NCI-H345 treated with DMSO at 0.1 percent for 48 hours (cell line): ENCODE measurements around the gene KRTAP10-5.
"Not testable (repeated sequence)": the region's sequence is repeated elsewhere in the genome, so short reads cannot be mapped to it uniquely, and the experiment has no call there.

ENCODE experiments used
- DNase-seq: peaks from one replicate; lab custom pipeline; 2025; ENCODE audit not compliant: unreplicated experiment; lab: John Stamatoyannopoulos, UW

The KRTAP10-5 gene

DNA sequence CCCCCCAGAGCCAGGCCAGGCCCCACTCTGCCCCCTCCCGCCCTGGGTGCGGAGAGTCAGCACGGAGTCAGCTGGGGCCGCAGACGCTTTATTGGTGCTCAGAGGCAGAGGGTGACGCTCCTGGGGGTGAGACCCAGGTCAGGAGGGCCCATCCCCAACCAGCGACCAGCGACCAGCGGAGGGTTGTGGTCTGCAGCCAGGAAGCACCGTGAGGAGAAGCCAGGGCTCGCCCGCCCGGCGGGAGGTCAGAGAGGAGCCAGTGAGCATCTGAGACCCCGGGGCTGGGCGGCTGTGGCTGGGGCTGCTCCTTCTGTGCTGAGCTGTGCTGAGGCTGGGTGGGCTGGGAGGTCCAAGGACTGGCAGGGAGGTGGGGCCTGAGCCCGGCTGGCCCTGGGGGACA is 30.1 kb downstream of the KRTAP10-5 start:
- DNase-seq = not testable (repeated sequence)

DNA sequence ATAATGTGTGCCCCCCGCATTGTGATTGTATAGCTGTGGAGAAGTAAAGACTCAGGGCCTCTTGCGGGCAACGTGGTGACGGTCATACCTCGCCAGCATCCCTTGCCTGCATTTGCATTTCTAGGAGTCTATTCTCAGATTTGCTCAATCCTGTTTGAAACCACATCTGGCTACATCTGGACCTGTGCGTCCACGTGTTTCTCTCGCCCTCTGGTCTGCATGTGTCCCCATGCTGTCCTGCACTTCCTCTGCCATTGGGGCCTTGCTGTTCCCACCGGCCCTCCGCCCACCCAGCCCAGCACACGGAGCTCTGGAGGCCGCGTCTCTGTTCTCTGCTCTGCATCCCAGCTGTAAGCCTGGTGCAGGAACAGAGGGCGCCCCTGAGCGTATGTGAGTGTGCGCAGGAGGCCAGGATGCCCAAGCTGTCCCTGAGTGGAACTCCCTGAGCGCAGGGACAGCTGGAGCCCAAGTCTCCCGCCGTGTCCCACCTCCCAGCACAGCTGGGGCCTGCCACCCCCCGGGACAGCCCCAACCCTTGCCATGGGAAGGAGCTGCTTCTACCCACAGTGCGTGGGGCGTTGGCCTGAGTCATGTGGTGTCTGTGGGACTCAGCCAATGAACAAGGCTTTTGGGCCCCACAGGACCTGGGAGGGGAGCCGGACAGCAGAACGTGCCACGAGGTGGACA is 30.7 kb downstream of the KRTAP10-5 start:
- DNase-seq = no peak

DNA sequence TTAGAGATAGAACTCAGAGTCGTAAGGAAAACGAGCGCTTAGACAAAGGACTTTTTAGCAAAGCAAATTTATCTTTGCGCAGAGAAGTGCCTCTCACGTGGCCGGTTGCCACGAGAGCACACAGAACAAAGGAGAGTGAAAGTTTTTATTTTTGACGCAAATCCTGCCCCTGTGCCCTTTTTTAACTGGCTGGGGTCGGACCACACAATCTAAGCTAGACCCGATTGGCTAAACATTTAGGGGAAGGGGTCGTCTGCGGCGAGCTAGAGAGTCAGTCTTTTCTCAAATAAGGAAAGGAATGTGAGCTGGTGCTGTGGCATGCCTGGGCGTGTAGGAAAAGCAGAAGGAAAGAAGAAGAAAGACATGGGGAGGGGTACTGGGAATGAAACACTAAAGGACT is 31.5 kb downstream of the KRTAP10-5 start:
- DNase-seq = no peak

DNA sequence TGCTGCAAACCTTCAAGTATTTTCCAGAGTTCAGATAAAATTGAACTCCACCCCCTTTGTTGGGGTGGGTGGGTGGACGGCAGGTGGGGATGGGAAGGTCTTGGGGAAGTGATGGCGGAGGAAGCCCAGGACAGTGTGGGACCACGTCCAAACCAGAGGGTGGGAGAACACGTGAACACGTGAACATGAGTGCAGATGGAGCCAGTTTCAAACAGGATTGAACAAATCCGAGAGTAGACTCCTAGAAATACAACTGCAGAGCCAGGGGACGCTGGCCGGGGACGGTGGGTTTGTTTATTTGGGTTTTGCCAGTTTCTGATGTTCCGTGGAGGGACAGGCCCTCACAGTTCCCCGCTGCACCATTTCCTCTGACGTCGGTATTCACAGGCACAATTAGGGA is 32.0 kb downstream of the KRTAP10-5 start:
- no peak for DNase-seq

DNA sequence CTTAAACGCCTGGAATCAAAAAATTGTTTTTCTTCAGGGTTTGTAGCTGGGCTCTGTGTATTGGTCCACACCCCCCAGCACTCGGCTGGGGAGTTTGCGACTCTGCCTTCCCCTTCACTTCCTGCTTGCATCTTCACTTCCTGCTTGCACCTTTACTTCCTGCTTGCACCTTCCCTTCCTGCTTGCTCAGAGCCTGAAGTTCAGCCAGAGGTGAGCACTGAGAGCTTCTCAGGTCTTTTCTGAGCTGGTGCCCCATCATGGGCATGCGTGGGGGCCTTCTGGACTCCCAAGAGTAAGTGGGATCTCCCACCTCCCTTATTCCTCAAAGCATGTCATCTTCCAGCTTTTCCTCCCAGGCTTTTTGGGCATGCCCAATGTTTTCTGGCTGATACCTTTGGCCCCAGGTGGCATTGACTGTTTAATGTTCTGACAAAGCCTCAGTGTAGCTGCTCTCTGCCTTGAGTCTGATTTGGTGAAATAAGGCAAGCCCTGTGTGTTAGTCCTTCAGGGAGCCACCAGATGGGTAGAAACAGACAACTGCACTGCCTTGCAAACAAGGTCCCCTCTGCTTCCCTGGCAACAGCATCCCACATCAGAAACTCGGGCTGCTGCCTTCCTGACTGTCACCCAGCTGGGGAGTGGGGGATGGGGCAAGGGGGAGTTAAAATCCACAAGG is 32.6 kb downstream of the KRTAP10-5 start:
- no peak for DNase-seq

DNA sequence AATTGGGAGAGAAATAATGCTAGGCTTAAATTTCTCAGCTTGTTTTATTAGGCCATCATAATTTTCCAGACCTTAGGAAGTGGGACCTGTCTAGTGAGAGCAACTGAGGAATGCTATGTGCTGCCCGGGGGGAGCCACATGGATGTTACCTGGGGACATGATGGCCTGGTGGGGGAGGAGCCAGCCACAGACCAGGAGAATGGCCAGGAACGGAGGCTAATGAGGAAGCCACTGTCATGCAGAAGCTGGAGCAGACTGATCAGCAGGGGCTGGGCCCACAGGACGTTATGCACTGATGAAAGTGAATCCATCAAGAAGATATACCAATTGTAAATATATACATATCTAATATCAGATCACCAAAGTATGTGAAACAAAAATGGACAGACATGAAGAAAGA is 35.8 kb downstream of the KRTAP10-5 start:
- no peak for DNase-seq

DNA sequence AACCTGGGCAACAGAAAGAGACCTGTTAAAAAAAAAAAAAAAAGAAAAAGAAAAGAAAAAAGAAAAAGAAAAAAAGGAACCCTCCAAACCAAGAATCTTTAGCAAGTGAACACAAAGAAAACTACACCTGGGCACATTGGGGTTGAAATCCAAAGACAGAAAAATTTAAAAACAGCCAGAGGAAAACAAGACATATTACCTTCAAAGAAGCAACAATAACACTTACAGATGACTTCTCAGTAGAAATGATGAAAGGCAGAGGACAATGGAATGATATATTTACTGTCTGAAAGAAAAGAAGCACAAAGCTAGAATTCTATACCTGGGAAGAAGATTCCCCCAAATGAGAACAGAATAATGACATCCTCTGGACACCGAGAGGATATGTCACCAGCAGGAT is 37.7 kb downstream of the KRTAP10-5 start:
- no peak for DNase-seq

DNA sequence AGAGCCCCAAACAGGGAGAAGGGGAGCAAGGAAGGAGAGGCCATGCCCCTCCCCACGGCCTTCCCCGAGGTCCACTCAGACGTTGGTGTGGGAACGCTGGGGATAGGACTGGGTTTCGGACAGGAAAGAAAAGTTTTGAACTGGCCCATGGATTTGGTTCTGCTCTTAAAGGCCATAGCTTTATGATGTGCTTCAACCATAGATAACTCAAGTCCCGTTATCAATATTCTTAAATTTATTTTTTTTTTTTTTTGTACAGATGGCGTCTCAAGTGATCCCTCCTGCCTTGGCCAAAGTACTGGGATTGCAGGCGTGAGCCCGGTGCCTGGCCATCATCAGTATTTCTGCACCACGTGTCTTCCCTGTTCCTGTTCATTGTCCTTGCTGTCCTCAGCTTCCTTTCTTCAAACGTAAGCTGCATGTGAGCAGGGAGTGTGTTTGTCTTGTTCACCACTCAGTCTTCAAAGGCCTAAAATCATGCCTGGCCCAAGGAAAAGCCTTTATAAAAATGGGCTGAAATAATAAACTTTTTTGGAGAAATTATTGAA is 39.6 kb downstream of the KRTAP10-5 start:
- DNase-seq = no peak

DNA sequence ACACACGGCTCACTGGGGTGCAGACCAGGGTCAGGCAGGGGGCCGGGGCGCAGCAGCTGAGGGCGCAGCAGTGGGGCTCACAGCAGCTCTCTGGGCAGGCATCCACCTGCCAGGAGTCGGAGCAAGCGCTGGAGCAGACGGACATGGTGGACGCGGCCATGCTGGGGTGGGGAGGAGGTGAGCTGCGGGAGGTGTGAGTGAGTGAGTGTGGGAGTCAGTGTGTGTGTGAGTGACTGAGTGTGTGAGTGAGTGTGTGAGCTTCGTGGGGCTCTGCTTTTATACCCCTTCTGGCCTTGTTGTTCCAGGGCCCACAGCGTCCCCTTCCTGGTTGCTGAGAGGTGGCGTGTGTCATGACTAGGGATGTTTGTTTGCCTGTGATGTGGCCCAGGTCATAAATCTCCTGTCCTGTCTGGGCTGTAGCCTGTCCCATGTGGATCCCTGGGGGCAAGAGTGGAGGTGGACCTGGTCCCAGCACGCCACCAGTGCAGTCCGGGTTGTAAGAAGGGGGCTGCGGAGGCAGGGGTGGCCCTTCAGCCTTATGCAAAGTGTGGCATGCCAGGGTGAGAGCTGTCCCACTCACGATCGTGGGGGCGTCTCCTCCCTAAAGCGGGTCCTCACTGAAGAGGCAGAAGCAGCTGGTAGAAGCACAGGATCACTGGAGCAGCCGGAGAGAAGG is 40.3 kb downstream of the KRTAP10-5 start, which contains the start of gene KRTAP10-1:
KRTAP10-1 (minus strand) TSS at position 205 of the 676 bp plus-strand sequence; CDS start at position 160, 45 bp downstream.
- no peak for DNase-seq

DNA sequence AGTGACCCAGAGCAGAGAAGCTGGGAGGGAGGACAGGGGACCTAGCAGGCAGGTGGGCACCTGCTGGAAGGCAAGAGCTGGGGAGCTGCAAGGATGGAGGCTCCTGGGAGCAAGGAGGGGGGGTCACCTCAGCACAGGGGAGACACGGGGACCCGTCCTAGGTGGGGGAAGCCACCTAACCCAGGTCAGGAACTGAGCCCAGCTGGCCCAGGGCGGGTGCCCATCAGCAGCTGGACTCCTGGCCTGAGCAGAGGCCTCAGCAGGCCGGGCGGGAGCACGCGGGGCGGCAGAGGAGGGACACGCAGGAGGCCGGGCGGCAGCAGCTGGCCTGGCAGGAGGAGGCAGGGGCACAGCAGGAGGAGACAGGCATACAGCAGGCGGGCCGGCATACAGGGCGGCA is 41.4 kb downstream of the KRTAP10-5 start:
- DNase-seq = no peak

DNA sequence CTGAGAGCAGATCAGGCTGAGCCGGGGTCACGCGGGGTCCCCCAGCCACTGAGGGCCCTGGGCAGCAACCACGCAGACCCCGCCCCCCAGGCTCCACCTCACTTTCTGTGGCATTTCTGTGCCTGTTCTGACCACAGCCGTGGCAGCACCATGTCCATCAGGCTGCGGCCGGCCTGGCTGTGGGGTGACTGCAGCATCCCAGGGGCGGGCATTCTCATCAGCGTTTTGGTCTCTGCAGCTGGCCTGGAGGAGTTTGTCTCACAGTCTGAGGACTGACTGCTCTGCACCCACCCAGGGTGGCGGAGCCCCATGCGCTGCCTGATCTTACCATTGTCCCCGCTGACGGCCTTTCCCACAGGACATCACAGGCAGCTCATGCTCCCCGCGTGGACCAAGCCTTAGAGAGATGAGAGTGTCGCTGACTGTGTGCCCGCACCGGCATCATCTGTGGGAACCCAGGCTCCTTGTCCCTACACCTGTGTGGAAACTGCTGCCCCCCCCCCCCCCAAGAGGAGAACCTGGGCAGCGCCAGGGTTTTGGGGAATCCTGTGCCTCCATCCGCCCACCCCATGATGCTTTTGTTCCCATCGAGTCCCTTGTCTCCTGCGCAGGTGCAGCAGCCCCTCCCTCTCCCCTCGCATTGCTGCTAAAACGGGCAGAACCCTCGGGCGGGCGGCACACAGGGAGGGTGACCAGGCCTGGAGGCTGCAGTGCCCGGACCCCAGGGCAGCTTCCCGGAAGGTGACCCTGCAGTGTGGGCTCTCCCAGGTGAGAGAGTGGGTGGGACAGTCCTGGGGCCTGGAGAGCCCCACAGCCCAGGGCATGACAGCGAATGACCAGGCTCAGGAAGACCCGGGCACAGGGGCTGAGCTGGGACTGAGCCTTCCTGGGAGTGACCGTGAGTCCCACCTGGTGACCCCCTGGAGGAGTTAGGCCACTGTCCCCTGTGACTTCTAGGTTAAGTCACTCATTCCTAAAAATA is 42.2 kb downstream of the KRTAP10-5 start:
- no peak for DNase-seq

DNA sequence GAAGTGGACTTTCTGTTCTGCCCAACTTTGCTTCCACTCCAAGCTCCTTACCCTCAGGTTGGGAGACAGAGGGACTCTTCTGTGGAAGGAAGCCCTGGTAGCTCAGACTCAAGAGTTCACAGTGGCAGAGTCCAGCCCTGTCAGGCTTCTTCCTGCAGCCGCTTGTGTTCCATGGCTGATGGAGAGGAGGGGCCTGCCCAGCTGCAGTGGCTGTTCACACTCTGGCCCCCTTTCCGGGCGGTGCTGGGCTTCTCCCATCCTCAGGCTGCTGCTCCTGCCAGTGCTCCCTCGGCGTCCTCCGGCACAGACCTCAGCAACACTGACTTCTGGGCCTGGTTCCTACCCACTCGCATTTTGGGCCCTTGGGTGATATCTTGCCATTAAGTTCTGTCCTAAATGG is 44.4 kb downstream of the KRTAP10-5 start:
- no peak for DNase-seq

DNA sequence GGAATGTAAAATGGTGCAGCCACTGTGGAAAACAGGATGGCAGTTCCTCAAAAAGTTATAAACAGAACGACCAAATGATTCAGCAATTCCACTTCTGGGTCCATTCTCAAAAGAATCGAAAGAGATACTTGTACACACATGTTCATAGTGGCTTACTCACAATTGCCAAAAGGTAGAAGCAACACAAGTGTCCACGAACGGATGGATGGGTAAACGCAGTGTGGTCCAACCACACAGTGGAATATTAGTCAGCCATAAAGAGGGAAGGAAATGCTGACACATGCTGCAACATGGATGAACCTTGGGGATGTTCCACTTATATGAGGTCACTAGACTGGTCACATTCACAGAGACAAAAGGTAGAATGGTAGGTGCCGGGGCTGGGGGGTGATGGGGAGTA is 45.7 kb downstream of the KRTAP10-5 start:
- DNase-seq = no peak

DNA sequence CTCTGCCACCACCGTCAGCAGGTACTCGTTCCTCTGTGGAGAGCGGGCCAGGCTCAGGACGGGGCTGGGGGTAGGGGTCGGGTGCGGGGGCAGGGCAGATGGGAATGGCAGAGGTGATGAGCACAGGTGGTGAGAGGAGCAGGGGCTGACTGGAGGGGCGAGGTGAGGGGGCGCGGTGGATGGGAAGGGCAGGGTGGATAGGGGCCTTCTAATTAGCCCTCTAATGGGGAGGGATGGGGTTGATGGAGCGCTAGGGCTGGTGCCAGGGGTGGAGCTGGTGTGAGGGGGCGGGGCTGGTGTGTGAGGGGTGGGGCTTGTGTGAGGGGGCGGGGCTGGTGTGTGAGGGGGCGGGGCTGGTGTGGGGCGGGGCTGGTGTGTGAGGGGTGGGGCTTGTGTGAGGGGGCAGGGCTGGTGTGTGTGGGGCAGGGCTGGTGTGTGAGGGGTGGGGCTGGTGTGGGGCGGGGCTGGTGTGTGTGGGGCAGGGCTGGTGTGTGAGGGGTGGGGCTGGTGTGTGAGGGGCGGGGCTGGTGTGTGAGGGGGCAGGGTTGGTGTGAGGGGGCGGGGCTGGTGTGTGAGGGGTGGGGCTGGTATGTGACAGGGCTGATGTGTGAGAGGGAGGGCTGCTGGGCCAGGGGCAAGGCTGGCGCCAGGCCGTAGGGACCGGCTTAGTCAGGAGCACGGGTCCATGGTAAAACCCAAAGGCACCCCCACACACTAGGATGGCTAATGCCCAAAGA is 46.3 kb downstream of the KRTAP10-5 start:
- DNase-seq = no peak

DNA sequence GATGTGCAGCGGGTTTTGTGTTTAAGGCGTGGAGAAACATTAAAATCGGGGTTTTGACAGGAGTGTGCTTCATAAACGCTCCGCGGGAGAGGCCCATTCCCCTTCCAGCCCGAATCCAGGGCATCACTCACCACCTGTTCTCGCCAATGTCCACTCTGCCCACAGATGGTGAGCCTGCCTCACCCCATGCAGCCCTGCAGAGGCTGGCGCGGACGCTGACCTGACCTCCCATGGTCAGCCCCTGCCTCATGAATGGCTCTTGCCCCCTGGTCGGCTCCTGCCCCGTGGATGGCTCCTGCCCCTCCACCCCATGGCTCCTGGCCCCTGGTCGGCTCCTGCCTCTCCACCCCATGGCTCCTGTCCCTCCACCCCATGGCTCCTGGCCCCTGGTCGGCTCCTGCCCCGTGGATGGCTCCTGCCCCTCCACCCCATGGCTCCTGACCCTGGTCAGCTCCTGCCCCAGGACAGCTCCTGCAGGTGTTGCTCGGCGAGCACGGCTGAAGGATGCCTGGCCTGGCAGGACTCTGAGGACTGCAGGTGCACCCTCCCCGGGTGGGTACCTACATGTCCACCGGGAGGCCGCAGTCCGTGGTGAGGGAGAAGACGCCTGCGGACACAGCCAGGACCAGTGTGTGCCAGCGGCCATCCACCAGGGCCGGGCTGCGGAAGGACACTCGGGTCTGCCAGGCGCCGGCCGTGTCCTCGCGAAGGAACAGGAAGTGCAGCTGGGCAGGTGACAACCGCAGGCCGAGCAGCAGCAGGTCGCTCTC is 47.1 kb downstream of the KRTAP10-5 start:
- no peak for DNase-seq

DNA sequence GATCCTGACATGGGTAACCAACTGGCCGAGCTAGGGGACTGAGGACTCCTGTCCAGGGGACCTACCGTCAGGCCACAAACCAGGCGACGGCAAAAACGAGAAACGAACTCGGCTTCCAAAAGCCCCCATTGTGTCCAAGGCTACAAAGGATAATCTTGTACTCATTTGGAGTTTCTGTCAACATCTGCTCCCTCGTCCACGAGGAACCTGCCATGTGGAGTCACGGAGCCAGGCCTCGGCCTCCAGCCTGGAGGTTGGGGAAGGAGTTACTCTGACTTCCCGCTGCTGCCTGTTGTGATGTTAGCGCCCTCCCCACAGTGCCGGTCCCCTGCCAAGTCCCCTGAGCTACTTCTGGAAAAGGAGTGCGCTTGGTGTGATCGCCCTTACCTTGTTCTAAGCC is 47.7 kb downstream of the KRTAP10-5 start:
- no peak for DNase-seq

DNA sequence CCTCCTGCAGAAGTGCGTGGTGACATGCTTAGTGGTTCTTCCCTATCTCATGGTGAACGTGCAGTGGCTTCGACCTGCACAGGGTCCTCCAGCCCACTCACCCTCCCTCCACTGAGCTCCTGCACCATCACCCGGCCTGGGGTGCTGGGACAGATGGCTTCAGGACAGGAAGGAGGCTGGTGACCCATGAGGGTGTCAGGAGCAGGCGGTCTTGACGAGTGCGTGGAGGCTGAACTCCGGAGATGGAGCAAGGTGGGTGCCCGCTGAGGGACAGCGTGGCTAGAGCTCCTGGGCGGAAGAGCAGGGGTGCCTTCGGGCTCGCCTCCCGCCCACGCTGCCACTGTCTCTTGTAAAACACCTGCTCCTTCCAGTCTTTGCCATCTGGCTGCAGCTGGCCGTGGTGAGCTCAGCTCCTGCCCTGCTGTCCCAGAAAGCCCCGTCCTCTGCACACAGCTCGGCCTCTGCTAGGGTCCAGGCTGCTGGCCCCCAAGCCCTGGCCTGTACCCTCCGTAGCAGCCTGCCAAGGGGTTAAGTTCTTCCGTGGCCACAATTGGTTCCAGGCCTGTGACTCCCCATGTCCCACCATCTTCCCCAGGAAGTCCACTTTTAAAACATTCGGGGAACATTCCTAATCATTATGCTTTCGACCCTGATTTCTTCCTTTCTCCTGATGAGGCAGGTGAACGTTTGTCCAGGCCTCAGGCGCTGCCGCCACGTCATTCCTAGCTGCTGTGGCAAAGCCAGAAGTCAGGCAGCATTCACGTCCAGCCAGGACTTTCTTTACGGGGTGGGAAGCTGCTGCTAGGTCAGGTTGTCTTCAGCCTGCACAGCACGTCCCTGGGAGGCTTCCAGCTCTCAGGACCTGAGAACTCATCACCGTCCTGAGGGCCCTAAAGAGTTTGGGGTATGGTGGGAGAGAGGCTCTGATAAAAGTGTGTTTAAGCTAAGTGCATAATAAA is 48.5 kb downstream of the KRTAP10-5 start:
- DNase-seq = no peak
